DOHH2 (cell line): Measurements from ENCODE around the gene CPNE9.

Experiments used
- H3F3A ChIP-seq: fragments of 200-600 bp; sonication (generic), shearing (Covaris generic); 2 replicates; pipeline ENCODE4 v1.6.0; 2016; ENCODE audit warnings: antibody characterized with exemption, mild to moderate bottlenecking; ENCODE audit not compliant: control insufficient read depth, insufficient read depth
- H3K27ac ChIP-seq: fragments of 200-600 bp; sonication (generic); 2 replicates; pipeline ENCODE4 v1.5.1; 2014; ENCODE audit warnings: low read depth, mild to moderate bottlenecking, low read length, moderate library complexity
- H3K27me3 ChIP-seq: fragments of 200-600 bp; sonication (generic); 2 replicates; pipeline ENCODE4 v1.6.1; 2014; ENCODE audit warnings: mild to moderate bottlenecking, low read length, mixed read lengths; ENCODE audit not compliant: control insufficient read depth
- H3K36me3 ChIP-seq: fragments of 200-600 bp; sonication (generic); 2 replicates; pipeline ENCODE4 v1.6.1; 2014; ENCODE audit warnings: mild to moderate bottlenecking, low read length, moderate library complexity, mixed read lengths; ENCODE audit not compliant: control insufficient read depth
- H3K4me1 ChIP-seq: fragments of 200-600 bp; sonication (generic); 2 replicates; pipeline ENCODE4 v1.6.1; 2014; ENCODE audit warnings: mild to moderate bottlenecking, low read length, mixed read lengths; ENCODE audit not compliant: control insufficient read depth
- H3K4me2 ChIP-seq: fragments of 200-600 bp; sonication (generic); 2 replicates; pipeline ENCODE4 v1.6.0; 2014; ENCODE audit warnings: mild to moderate bottlenecking, low read length, moderate library complexity
- H3K4me3 ChIP-seq: fragments of 200-600 bp; sonication (generic); 2 replicates; pipeline ENCODE4 v1.5.1; 2014; ENCODE audit warnings: mild to moderate bottlenecking, low read length, mixed read lengths
- H3K79me2 ChIP-seq: fragments of 200-600 bp; sonication (generic); 2 replicates; pipeline ENCODE4 v1.6.1; 2014; ENCODE audit warnings: mild to moderate bottlenecking, low read length, mixed read lengths; ENCODE audit not compliant: control insufficient read depth
- H3K9me2 ChIP-seq: fragments of 200-600 bp; sonication (generic); replicated peaks from 2 replicates; pipeline ENCODE4 v1.6.1; 2014; ENCODE audit warnings: mild to moderate bottlenecking, low read length, mixed read lengths; ENCODE audit not compliant: control insufficient read depth
- H3K9me3 ChIP-seq: fragments of 200-600 bp; sonication (generic); 2 replicates; pipeline ENCODE4 v1.6.1; 2014; ENCODE audit warnings: antibody characterized with exemption, low read length, mixed read lengths; ENCODE audit not compliant: control insufficient read depth, insufficient read depth
- H4K20me1 ChIP-seq: fragments of 200-600 bp; sonication (generic); 2 replicates; pipeline ENCODE4 v1.6.0; 2014; ENCODE audit warnings: low read depth, mild to moderate bottlenecking, antibody characterized with exemption, low read length, moderate library complexity; ENCODE audit not compliant: control insufficient read depth, insufficient read depth
- EZH2phosphoT487 ChIP-seq: fragments of 200-600 bp; sonication (generic); IDR thresholded peaks from 2 replicates; pipeline ENCODE4 v1.6.1; 2017; ENCODE audit warnings: borderline replicate concordance, mild to moderate bottlenecking, antibody characterized with exemption, low read length, moderate library complexity, mixed read lengths
- TF ChIP-seq, protein P1 (sequence below): fragments of 200-600 bp; sonication (generic); IDR thresholded peaks from one replicate; pipeline ENCODE4 v1.5.1; 2014; ENCODE audit warnings: antibody characterized with exemption, mild to moderate bottlenecking, low read depth, low read length; ENCODE audit not compliant: poor library complexity, severe bottlenecking

CPNE9 gene

DNA sequence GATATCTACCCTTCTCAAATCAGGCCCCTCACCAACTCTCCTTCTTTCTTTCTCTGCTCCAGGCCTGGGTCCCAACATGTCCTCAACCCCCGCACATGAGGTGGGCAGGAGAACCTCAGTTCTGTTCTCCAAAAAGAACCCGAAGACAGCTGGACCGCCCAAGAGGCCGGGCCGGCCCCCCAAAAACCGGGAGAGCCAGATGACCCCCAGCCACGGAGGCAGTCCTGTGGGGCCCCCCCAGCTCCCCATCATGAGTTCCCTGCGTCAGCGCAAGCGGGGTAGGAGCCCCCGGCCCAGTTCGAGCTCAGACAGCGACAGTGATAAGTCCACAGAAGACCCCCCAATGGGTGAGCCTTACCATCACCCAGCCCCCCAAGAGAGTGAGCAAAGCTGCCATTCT lies 40.5 kb downstream of the CPNE9 start:
- H3K79me2 ChIP-seq: no peaks in the 10 kb centered on the region
- no peaks in the 10 kb centered on the region for H3K9me2 ChIP-seq
- no peak overlapping the region for H3K27ac ChIP-seq
- H4K20me1 ChIP-seq: no peaks in the 10 kb centered on the region
- H3F3A ChIP-seq: peaks cover 12% of the 10 kb centered on the region
- H3K4me1 ChIP-seq: peaks cover 3% of the 10 kb centered on the region
- H3K27me3 ChIP-seq: no peaks in the 10 kb centered on the region
- no peak overlapping the region for H3K4me3 ChIP-seq
- H3K9me3 ChIP-seq: no peaks in the 10 kb centered on the region
- peaks cover 95% of the 10 kb centered on the region for H3K36me3 ChIP-seq
- TF ChIP-seq, protein P1, sequence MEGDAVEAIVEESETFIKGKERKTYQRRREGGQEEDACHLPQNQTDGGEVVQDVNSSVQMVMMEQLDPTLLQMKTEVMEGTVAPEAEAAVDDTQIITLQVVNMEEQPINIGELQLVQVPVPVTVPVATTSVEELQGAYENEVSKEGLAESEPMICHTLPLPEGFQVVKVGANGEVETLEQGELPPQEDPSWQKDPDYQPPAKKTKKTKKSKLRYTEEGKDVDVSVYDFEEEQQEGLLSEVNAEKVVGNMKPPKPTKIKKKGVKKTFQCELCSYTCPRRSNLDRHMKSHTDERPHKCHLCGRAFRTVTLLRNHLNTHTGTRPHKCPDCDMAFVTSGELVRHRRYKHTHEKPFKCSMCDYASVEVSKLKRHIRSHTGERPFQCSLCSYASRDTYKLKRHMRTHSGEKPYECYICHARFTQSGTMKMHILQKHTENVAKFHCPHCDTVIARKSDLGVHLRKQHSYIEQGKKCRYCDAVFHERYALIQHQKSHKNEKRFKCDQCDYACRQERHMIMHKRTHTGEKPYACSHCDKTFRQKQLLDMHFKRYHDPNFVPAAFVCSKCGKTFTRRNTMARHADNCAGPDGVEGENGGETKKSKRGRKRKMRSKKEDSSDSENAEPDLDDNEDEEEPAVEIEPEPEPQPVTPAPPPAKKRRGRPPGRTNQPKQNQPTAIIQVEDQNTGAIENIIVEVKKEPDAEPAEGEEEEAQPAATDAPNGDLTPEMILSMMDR: no peak
- TF ChIP-seq EZH2phosphoT487: no peak
- no peak overlapping the region for H3K4me2 ChIP-seq

DNA sequence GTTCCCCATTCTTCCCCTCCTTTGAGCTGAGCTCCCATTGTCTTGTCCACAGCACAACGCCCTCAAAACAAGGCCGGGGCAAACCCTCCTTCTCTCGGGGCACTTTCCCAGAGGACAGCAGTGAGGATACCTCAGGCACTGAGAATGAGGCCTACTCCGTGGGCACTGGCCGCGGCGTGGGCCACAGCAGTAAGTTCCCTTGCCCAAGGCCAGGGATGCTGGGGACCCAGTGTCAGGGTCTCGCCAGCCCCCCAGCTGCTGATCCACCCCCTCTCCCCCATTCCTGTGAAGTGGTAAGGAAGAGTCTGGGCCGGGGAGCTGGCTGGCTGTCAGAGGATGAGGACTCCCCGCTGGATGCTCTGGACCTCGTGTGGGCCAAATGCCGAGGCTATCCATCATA lies 41.9 kb downstream of the CPNE9 start:
- H4K20me1 ChIP-seq: no peaks in the 10 kb centered on the region
- H3K36me3 ChIP-seq: peaks cover 86% of the 10 kb centered on the region
- no peak overlapping the region for H3K27ac ChIP-seq

DNA sequence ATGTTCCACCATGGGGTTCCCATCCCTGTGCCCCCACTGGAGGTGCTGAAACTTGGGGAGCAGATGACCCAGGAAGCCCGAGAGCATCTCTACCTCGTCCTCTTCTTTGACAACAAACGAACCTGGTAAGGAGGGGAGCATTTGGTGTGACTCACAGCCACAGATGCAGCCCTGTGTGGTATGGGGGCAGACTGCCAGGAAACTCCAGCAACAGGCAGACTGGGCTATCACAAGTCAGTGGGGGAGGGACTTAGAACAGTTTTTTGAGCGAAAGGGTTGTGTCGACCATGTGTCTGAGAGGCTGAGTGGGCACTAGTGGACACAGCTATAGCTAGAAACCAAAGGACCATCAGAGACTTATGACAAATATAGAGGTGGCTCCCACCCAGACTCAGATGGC lies 42.7 kb downstream of the CPNE9 start:
- Histone ChIP-seq H3K4me3 (no peak overlapping the region), H4K20me1 (no peaks in the 10 kb centered on the region), H3K27me3 (no peaks in the 10 kb centered on the region), H3K4me2 (no peak overlapping the region), H3K27ac (no peak overlapping the region), H3F3A (peaks cover 18% of the 10 kb centered on the region), H3K36me3 (peaks cover 86% of the 10 kb centered on the region), H3K9me2 (no peaks in the 10 kb centered on the region), H3K9me3 (no peaks in the 10 kb centered on the region), H3K4me1 (peaks cover 12% of the 10 kb centered on the region), H3K79me2 (peaks cover 12% of the 10 kb centered on the region)
- TF ChIP-seq EZH2phosphoT487: no peak

More for the DNA sequence above, 41.9 kb downstream of the CPNE9 start:
- TF ChIP-seq EZH2phosphoT487: no peak
- Histone ChIP-seq H3F3A (peaks cover 16% of the 10 kb centered on the region), H3K9me2 (no peaks in the 10 kb centered on the region), H3K9me3 (no peaks in the 10 kb centered on the region), H3K27me3 (no peaks in the 10 kb centered on the region), H3K4me1 (peaks cover 7% of the 10 kb centered on the region), H3K4me2 (no peak overlapping the region), H3K79me2 (peaks cover 4% of the 10 kb centered on the region), H3K4me3 (no peak overlapping the region)

DNA sequence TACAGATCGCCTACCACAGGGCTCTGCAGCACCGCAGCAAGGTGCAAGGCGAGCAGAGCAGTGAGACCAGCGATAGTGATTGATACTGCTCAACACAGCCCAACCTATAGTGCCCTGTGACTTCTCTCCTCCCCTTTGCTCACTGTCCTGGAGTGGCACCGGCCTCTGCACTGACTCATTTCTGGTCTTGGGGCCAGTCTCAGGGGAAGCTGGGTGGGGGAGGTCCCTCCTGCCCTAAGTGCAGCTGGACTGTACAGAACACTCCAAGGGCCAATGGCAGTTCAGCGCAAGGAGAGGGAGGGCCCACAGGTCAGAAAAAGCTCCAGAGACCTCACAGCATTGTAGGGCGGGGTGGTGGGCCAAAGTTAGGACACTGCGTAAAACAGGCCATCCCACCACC lies 43.6 kb downstream of the CPNE9 start:
- no peaks in the 10 kb centered on the region for H3K9me2 ChIP-seq
- H3K4me3 ChIP-seq: no peak overlapping the region
- no peak overlapping the region for H3K4me2 ChIP-seq
- H3K27ac ChIP-seq: no peak overlapping the region
- H3K4me1 ChIP-seq: peaks cover 21% of the 10 kb centered on the region
- H3F3A ChIP-seq: peaks cover 20% of the 10 kb centered on the region
- H4K20me1 ChIP-seq: no peaks in the 10 kb centered on the region
- peaks cover 21% of the 10 kb centered on the region for H3K79me2 ChIP-seq
- no peak for TF ChIP-seq EZH2phosphoT487
- TF ChIP-seq, protein P1: no peak
- no peaks in the 10 kb centered on the region for H3K27me3 ChIP-seq
- peaks cover 88% of the 10 kb centered on the region for H3K36me3 ChIP-seq
- H3K9me3 ChIP-seq: no peaks in the 10 kb centered on the region
